Measurements from ENCODE around the gene ARL9.
"Not testable (repeated sequence)": the region's sequence is repeated elsewhere in the genome, so short reads cannot be mapped to it uniquely, and the experiment has no call there.

Gene ARL9, protein sequence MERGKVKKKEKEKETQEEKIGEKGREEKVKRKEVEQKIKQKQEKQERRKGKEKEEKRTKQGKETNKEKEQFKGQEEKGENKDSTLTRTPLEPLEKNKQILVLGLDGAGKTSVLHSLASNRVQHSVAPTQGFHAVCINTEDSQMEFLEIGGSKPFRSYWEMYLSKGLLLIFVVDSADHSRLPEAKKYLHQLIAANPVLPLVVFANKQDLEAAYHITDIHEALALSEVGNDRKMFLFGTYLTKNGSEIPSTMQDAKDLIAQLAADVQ

DNA sequence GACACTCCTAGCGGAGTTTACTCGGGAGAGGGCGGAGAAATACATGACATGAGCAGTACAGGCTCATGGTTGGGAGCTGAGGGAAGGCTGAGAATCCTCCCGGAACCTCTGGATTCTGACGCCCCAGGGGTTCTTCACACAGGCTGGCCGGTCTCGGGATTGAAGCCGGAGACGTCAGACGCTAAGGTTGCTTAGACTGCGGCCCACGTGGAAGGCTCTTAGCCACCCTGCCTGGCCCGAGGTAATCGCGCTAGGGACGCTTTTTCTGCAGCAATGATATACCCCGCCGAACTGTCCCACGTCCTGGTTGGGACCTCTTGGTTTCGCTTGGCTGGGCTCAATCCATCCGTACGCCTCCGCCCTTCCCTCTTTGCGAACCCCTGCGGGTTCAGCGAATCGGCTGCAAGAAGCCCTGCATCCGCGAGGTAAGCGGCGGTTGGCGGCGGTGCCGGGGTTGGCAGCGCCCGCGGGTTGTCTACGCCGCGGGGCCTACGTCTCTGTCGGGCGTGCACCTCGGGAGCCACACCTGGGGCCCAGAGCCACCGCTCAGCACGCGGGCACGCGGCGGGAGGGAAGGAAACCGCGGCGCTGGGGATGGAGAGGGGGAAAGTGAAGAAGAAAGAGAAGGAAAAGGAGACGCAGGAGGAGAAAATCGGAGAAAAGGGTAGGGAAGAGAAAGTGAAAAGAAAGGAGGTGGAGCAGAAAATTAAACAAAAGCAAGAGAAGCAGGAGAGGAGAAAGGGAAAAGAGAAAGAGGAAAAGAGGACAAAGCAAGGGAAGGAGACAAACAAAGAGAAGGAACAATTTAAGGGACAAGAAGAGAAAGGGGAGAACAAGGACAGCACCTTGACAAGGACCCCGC, at the start of gene ARL9:
ARL9 (plus strand) TSS at position 523 of the 862 bp plus-strand sequence; CDS start at position 595, 72 bp downstream.
- peak within 1 kb of the TSS; percentile 82 for H3K4me3 Mint-ChIP-seq
- H3K4me1 Mint-ChIP-seq (ENCODE audit: low read depth): peaks cover 17% of the 10 kb centered on the region
- H3K36me3 Mint-ChIP-seq (ENCODE audit: low read depth): peaks cover 23% of the 10 kb centered on the region
- H3K27ac Mint-ChIP-seq: peak within 1 kb of the TSS; percentile 17
- no peaks in the 10 kb centered on the region for H3K9me3 Mint-ChIP-seq
- H3K27me3 Mint-ChIP-seq: peaks cover 19% of the 10 kb centered on the region
- intact Hi-C loops (cut with micrococcal nuclease): no loop called here

DNA sequence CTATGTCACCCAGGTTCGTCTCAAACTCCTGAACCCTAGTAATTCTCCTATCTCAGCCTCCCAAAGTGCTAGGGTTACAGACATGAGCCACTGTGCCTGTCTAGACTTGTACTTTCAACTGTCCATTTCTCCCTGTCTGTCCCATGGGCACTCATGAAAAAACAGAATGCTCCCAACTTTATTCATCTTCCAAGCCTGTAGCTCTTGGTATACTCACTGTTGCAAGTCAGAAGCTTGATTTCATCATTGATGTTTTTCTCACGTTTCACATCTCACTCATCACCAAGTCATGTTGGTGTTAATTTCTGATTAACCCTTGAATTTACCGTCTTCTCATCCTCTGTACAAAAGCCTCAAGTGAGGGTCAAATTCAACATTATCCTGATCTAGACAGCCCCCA, 45.5 kb upstream of the ARL9 start:
- peaks cover 10% of the 10 kb centered on the region for H3K4me1 Mint-ChIP-seq (ENCODE audit: low read depth)
- H3K27me3 Mint-ChIP-seq: no peaks in the 10 kb centered on the region
- H3K4me3 Mint-ChIP-seq: no peak overlapping the region
- H3K9me3 Mint-ChIP-seq: no peaks in the 10 kb centered on the region
- H3K27ac Mint-ChIP-seq: no peak overlapping the region
- intact Hi-C loops (cut with micrococcal nuclease): loop anchor here (10.0 kb wide), 1 partner anchor 515 kb away; the partner anchor contains the start of gene CEP135
- peaks cover 70% of the 10 kb centered on the region for H3K36me3 Mint-ChIP-seq (ENCODE audit: low read depth)

DNA sequence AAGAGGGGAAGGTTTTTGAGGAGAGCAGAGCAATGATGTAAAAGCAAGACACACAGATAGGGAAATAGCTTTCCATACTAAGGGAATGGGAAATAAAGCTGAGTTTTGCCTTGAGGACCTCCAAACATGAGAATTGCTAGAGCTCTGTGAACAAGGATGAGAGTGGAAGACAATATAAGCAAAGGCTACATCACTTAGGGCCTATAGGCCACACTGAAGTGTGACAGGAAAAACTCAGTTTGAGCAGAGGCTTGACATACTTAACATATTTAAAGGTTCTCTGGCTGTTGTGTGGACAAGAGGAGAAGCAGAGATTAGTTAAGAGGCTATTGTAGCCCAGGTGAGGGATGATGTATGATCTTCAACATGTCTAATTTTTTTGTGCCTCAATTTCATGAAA, 43.4 kb upstream of the ARL9 start:
- Mint-ChIP-seq H3K36me3 (ENCODE audit: low read depth) (peaks cover 55% of the 10 kb centered on the region), H3K4me3 (no peak overlapping the region), H3K27ac (no peak overlapping the region), H3K27me3 (no peaks in the 10 kb centered on the region), H3K9me3 (no peaks in the 10 kb centered on the region), H3K4me1 (ENCODE audit: low read depth) (peaks cover 21% of the 10 kb centered on the region)
- intact Hi-C loops (cut with micrococcal nuclease): loop anchor here (10.0 kb wide), 1 partner anchor 517 kb away; the partner anchor contains the start of gene CEP135

DNA sequence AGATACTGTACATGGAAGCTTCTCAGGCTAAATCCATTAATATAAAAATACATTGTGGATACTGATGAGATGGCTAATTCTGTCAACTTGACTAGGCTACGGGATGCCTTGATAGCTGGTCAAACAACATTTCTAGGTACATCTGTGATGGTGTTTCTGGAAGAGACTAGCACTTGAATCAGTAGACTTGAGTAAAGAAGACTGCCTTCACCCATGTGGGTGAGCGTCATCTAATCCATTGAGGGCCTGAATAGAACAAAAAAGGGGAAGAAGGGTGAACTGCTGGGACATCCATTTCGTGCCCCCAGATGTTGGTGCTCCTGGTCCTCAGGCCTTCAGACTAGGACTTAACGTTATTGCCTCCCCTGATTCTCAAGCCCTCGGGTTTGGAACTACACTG, 41.9 kb upstream of the ARL9 start:
- peaks cover 67% of the 10 kb centered on the region for H3K36me3 Mint-ChIP-seq (ENCODE audit: low read depth)
- peaks cover 28% of the 10 kb centered on the region for H3K4me1 Mint-ChIP-seq (ENCODE audit: low read depth)
- no peak overlapping the region for H3K27ac Mint-ChIP-seq
- no peak overlapping the region for H3K4me3 Mint-ChIP-seq
- intact Hi-C loops (cut with micrococcal nuclease): loop anchor here (10.0 kb wide), 1 partner anchor 519 kb away; the partner anchor contains the start of gene CEP135
- no peaks in the 10 kb centered on the region for H3K27me3 Mint-ChIP-seq
- H3K9me3 Mint-ChIP-seq: no peaks in the 10 kb centered on the region

DNA sequence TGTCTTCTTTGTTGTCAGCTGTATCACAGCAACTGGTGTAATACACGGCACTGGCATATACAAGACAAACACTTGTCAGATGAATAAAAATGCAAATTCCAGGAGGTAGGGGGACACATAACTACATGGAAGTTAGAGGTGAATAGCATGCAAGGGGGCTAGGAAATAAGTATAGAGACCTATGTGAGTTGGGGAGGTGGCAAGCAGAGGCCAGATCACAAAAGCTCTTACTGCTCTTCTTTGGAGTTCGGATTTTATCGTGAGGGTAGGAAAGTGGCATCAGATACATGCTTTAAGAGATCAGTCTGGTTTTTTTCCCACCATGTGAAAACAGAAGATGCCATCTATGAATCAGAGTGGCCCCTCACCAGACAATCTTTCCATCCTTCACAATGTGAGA, 41.0 kb upstream of the ARL9 start:
- Mint-ChIP-seq H3K9me3 (no peaks in the 10 kb centered on the region), H3K4me1 (ENCODE audit: low read depth) (peaks cover 35% of the 10 kb centered on the region), H3K36me3 (ENCODE audit: low read depth) (peaks cover 64% of the 10 kb centered on the region), H3K4me3 (no peak overlapping the region), H3K27ac (no peak overlapping the region), H3K27me3 (no peaks in the 10 kb centered on the region)
- intact Hi-C loops (cut with micrococcal nuclease): loop anchor here (10.0 kb wide), 1 partner anchor 520 kb away; the partner anchor contains the start of gene CEP135

DNA sequence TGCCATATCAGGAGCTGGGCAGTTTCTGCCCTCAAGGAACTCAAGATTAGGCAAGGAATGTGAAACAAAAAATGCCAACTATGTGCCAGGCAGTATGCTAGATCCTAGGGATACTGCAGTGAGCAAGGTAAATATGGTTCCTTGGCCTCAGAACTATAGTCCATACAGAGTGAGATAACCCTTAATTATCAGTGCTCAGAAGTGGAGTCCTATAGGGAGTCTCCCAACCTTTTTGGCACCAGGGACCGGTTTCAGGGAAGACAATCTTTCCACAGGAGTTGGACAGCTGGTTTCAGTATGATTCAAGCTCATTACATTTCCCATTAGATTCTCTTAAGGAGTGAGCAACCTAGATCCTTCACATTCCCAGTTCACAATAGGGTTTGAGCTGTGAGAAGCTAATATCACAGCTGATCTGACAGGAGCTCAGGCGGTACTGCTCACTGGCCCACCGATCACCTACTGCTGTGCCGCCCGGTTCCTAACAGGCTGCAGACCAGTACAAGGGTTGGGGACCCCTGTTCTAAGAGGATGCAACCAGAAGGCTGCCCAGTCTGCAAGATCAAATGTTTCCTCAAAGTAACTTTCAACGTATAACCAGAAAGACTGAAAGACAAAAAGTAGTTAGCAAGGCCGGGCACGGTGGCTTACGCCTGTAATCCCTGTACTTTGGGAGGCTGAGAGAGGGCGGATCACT, 39.8 kb upstream of the ARL9 start:
- H3K4me1 Mint-ChIP-seq (ENCODE audit: low read depth): peaks cover 44% of the 10 kb centered on the region
- peak overlapping the region; percentile 94 for H3K4me3 Mint-ChIP-seq
- intact Hi-C loops (cut with micrococcal nuclease): loop anchor here (2.0 to 10.0 kb wide), 3 partner anchors 38 to 521 kb away; partner anchors contain the start of genes AASDH and CEP135
- no peaks in the 10 kb centered on the region for H3K27me3 Mint-ChIP-seq
- H3K36me3 Mint-ChIP-seq (ENCODE audit: low read depth): peaks cover 64% of the 10 kb centered on the region
- no peaks in the 10 kb centered on the region for H3K9me3 Mint-ChIP-seq
- peak overlapping the region; percentile 87 for H3K27ac Mint-ChIP-seq

DNA sequence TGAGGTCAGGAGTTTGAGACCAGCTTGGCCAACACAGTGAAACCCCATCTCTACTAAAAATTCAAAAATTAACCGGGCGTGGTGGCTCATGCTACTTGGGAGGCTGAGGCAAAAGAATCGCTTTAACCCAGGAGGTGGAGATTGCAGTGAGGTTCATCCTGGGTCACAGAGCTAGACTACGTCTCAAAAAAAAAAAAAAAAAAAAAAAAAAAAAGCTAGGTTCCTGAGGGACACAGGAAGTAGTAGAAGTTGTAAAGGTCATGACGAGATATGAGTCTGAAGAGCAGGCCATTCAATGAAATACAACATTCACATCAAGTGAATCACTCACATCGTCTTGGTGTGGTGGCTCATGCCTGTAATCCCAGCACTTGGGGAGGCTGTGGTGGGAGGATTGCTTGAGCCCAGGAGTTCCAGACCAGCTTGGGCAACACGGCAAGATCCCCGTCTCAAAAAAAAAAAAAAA, 39.3 kb upstream of the ARL9 start:
- H3K27me3 Mint-ChIP-seq, H3K9me3 Mint-ChIP-seq: not testable (repeated sequence)
- Mint-ChIP-seq H3K27ac (peak overlapping the region; percentile 87), H3K36me3 (ENCODE audit: low read depth) (peaks cover 60% of the 10 kb centered on the region), H3K4me1 (ENCODE audit: low read depth) (peaks cover 44% of the 10 kb centered on the region), H3K4me3 (peak overlapping the region; percentile 94)
- intact Hi-C loops (cut with micrococcal nuclease): loop anchor here (2.0 to 10.0 kb wide), 3 partner anchors 39 to 522 kb away; partner anchors contain the start of genes AASDH and CEP135

DNA sequence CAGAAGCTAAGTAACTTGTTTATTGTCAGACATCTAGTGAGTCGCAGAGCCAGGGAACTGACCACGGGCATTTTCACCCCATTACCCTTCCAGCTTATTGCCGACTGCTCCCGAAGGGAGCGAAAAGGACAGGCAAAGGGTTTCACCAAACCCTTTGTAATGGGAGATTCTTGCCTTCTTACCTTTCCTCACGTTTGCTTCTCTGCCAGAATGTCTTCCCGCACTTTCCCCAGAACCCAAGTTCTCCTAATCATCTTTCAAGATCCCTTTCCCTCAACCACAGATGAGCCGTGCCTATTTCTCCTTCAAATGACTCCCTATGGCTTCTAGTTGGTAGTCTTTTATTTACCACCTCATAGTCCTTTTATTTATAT, 38.7 kb upstream of the ARL9 start:
- peak overlapping the region; percentile 87 for H3K27ac Mint-ChIP-seq
- peaks cover 44% of the 10 kb centered on the region for H3K4me1 Mint-ChIP-seq (ENCODE audit: low read depth)
- H3K4me3 Mint-ChIP-seq: peak overlapping the region; percentile 94
- no peaks in the 10 kb centered on the region for H3K9me3 Mint-ChIP-seq
- H3K36me3 Mint-ChIP-seq (ENCODE audit: low read depth): peaks cover 60% of the 10 kb centered on the region
- intact Hi-C loops (cut with micrococcal nuclease): loop anchor here (1.0 to 10.0 kb wide), 4 partner anchors 31 to 522 kb away; partner anchors contain the start of genes AASDH, CEP135 and PAICS
- H3K27me3 Mint-ChIP-seq: no peaks in the 10 kb centered on the region

DNA sequence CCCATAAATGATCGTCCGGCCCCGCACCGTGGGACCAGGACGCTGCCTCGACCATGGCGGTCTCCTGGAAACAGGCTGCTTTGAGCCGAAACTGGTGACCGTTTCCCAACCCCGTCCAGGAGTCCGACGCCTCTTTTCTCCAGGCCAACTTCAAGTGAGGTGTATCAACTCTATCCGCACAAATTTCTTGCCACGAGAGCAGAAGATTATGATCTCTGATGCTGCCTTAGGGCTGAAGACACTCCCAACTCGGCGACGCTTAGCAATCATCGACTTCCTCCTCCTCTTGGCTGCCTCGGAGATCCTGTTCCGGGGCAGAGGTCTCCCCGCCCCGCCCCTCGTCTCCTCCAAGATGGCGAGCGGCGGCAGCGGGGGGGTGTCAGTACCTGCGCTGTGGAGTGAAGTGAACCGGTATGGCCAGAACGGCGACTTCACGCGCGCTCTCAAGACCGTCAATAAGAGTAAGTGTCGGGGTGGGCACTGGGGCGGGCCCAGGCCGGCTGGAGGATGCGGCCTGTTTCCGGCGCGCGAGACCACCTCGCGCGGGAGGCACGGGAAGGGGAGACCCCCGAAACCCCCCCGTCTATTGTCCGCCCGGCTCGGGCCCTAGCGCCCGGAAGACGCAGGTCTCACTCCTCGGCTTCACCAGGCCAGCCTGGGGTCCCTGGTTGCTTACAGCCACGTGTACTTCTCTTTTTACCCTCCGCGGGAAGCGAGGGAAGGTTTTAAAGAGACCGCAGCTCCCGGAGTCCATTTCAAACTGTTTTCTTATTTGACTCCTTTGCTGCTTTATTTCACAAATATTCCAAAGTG, 38.1 kb upstream of the ARL9 start, which contains the start of gene SRP72:
SRP72 (plus strand) TSS at position 334 of the 813 bp plus-strand sequence; CDS start at position 353, 19 bp downstream.
- Mint-ChIP-seq H3K4me3 (peak within 1 kb of the TSS; percentile 94), H3K36me3 (ENCODE audit: low read depth) (peaks cover 60% of the 10 kb centered on the region), H3K4me1 (ENCODE audit: low read depth) (peaks cover 44% of the 10 kb centered on the region), H3K9me3 (no peaks in the 10 kb centered on the region), H3K27ac (peak within 1 kb of the TSS; percentile 87), H3K27me3 (no peaks in the 10 kb centered on the region)
- intact Hi-C loops (cut with micrococcal nuclease): loop anchor here (1.0 to 10.0 kb wide), 4 partner anchors 31 to 523 kb away; partner anchors contain the start of genes AASDH, CEP135 and PAICS

DNA sequence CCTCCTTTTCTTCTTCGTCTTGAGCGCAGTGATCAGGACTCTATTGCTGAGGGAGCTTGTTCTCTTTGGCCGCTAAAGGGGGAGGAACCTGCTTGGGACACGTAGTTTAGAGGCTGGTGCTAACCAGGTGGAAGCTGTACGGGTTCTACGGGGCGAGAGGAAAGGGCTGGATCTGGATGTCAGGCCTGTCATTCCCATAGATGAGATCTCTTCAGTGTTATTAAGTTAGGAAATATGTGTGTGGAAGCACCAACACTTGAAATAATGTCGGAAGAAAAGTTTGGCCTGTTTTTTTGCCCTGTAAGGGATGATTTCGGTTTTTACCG, 37.5 kb upstream of the ARL9 start:
- peaks cover 44% of the 10 kb centered on the region for H3K4me1 Mint-ChIP-seq (ENCODE audit: low read depth)
- no peaks in the 10 kb centered on the region for H3K9me3 Mint-ChIP-seq
- H3K27ac Mint-ChIP-seq: peak overlapping the region; percentile 87
- H3K4me3 Mint-ChIP-seq: peak overlapping the region; percentile 94
- intact Hi-C loops (cut with micrococcal nuclease): loop anchor here (5.0 to 10.0 kb wide), 2 partner anchors 41 to 523 kb away; partner anchors contain the start of gene CEP135
- peaks cover 60% of the 10 kb centered on the region for H3K36me3 Mint-ChIP-seq (ENCODE audit: low read depth)
- H3K27me3 Mint-ChIP-seq: no peaks in the 10 kb centered on the region

DNA sequence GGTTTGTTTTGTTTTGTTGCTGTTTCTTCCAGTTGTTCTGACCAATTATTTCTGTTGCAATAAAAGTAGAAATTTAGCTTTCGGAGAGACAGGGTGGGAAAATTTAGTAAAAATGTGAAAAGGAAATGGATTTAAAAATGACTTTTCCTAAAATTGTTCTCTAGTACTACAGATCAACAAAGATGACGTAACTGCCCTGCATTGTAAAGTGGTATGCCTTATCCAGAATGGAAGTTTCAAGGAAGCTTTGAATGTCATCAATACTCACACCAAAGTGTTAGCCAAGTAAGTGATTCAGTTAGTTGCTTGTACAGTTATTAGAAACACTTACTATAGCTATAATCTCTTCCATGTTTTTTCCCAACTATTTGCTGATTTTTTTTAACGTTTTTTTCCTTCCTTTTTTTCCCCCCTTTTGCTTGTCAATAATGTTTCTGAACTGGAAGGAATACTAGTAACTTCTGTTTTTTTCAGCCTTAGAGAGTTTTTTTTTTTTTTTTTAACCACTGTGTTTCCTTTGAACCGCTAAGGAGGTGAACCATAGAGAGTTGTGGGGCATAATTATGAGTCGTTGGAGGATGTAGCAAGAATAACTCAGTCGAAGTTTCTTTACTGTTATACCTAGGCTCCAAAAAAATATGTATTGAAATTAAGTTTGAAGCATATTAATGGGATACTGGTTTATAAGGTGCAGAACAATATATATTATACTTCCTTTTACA, 35.9 kb upstream of the ARL9 start:
- H3K27me3 Mint-ChIP-seq: no peaks in the 10 kb centered on the region
- intact Hi-C loops (cut with micrococcal nuclease): loop anchor here (5.0 to 10.0 kb wide), 2 partner anchors 42 to 525 kb away; partner anchors contain the start of gene CEP135
- no peak overlapping the region for H3K27ac Mint-ChIP-seq
- peak overlapping the region; percentile 27 for H3K4me3 Mint-ChIP-seq
- H3K36me3 Mint-ChIP-seq (ENCODE audit: low read depth): peaks cover 67% of the 10 kb centered on the region
- H3K4me1 Mint-ChIP-seq (ENCODE audit: low read depth): peaks cover 39% of the 10 kb centered on the region
- no peaks in the 10 kb centered on the region for H3K9me3 Mint-ChIP-seq

DNA sequence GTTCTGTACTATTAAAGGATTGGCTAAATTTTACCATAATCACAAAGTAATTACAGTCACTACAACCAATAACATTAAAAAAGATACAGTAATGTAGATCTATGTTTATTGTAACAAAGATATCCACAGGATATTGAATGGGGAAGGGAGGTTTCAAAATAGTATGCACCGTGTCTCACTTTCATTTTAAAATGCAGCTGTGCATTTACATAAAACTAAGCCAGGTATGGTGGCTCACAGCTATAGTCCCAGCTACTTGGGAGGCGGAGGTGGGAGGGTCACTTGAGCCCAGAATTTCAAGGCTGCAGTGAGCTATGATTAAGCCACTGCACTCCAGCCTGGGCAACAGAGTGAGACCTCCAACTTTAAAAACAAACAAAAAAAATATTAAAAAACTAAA, 29.7 kb upstream of the ARL9 start:
- Mint-ChIP-seq H3K27me3 (no peaks in the 10 kb centered on the region), H3K36me3 (ENCODE audit: low read depth) (peaks cover 95% of the 10 kb centered on the region), H3K4me3 (no peak overlapping the region), H3K4me1 (ENCODE audit: low read depth) (no peaks in the 10 kb centered on the region), H3K27ac (no peak overlapping the region), H3K9me3 (no peaks in the 10 kb centered on the region)
- intact Hi-C loops (cut with micrococcal nuclease): no loop called here

Measured in dendritic cell treated with granulocyte-macrophage colony-stimulating factor and Interleukin-4, amounts not matched to agents 40 ng/mL and 50 ng/mL, for 4 days (primary cell).